Sigmoid colon (tissue), 7 donors: ENCODE measurements around the gene ONECUT3. TPM values are rescaled to one million over a fixed set of nuclear protein-coding genes. Genes with fewer than 3 reads are reported as not detected.

Source experiments
- DNase-seq: peaks from one replicate; pipeline ENCODE4 v3.0.0-alpha.2; 2019
- H3K27ac ChIP-seq, 4 donors: fragments of 200-600 bp; sonication (generic); one replicate each; pipeline ENCODE4 v1.5.1; 2016 to 2019; ENCODE audit warnings: mild to moderate bottlenecking in 1 of 4
- H3K27me3 ChIP-seq, 3 donors: fragments of 200-600 bp; sonication (generic); one replicate each; pipeline ENCODE4 v1.5.1; 2019; ENCODE audit warnings: mild to moderate bottlenecking in 1 of 3
- H3K36me3 ChIP-seq, 4 donors: fragments of 200-600 bp; sonication (generic); one replicate each; pipeline ENCODE4 v1.5.1; 2016 to 2019
- H3K4me1 ChIP-seq, 4 donors: fragments of 200-600 bp; sonication (generic); one replicate each; pipeline ENCODE4 v1.5.1; 2017 to 2019
- H3K4me3 ChIP-seq, 4 donors: fragments of 200-600 bp; sonication (generic); one replicate each; pipeline ENCODE4 v1.5.1; 2017 to 2019; ENCODE audit warnings: mild to moderate bottlenecking in 2 of 4, moderate library complexity in 1 of 4
- H3K9me3 ChIP-seq, 4 donors: fragments of 200-600 bp in 3 of 4; sonication (generic) in 3 of 4; one replicate each; pipeline versions ENCODE4 v1.5.1 to v1.6.1; 2013 to 2019
- EP300 ChIP-seq, 4 donors: sonication (generic); formaldehyde crosslinking; IDR thresholded peaks; one replicate each; pipeline ENCODE4 v1.6.1; 2017; ENCODE audit warnings: antibody characterized with exemption in 4 of 4
- POLR2A ChIP-seq, 2 donors: fragments of 450-650 bp; IDR thresholded peaks; one replicate each; pipeline ENCODE4 v1.6.1; 2016; ENCODE audit warnings: antibody characterized with exemption in 2 of 2, mild to moderate bottlenecking in 2 of 2, moderate library complexity in 2 of 2
- POLR2AphosphoS5 ChIP-seq, 4 donors: sonication (generic); formaldehyde crosslinking; IDR thresholded peaks; one replicate each; pipeline ENCODE4 v1.6.1; 2017; ENCODE audit warnings: antibody characterized with exemption in 4 of 4
- WGBS, 2 donors: extraction: QIAGEN DNeasy Blood & Tissue Kit; methylation state at CpG; one replicate each; pipeline ENCODE4 v1.1.7; 2013; 5-methylcytosine and 5-hydroxymethylcytosine counted together
- intact Hi-C: fragments of 100-400 bp; cut with DNase I; formaldehyde crosslinking; loops from one replicate; pipeline ENCODE4 v1.15.1; 2023
- polyA plus RNA-seq, 3 donors: library from polyadenylated mRNA; stranded (reverse); fragments of 200-250 nt; gene quantifications; one replicate each; pipeline ENCODE4 v1.2.3, GENCODE V29; 2013
- total RNA-seq, 4 donors: library from RNA; depleted of rRNA; stranded (reverse); fragments of >200 nt; gene quantifications; one replicate each; pipeline ENCODE4 v1.1.0, GENCODE V29; 2016
- TF ChIP-seq, protein P1 (sequence below), 4 experiments: fragments of 450-650 bp in 3 of 4; fragments of 200-600 bp in 1 of 4; IDR thresholded peaks; one replicate each; pipeline ENCODE4 v1.5.1; 2016 to 2019; ENCODE audit warnings: antibody characterized with exemption in 4 of 4, mild to moderate bottlenecking in 3 of 4, moderate library complexity in 2 of 4
- donor health status: healthy with polysubstance abuse.
- donor health status: Bipolar disorder and iron deficiency.
- donor health status: healthy.

Gene ONECUT3
- total and polyA plus RNA-seq, 7 donors: not detected

DNA sequence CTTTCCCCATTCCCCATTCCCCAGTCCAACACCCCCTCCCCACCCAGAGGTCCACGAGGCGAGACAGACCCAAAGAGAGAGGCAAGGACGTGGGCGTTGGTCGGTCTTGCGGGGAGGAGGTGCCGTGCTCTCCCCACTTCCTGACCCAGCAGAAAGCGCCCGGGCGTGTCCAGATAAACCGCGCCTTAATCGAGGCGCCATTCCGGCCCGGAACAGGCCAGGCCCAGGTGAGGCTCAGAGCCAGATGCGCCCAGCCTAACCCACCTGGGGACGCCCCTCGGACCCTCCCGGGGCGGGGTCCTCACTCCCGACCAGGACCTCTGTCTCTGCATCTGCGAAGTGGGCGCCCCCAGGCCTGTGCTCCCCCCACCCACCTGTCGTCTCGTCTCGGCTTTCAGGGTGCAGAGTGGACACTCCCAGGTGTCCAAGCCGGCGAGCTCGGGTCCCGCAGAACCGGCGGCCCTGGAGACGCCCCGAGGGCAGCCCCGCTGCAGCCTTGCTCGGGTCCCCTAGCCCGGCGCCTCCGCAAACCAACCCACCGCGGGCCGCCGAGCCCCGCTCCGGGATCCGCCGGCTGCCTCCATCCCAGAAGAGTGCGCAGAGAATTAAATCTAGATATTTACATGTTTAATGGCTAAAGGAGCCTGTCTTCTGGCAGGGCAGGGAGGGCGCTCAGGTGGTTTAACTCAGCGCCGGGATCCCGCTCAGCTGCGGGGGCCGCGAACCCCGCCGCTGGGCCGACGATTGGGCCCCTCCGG is 5.0 kb upstream of the ONECUT3 start:
- Histone ChIP-seq H3K27me3 (peaks cover 81 to 98% (median 97%) of the 10 kb centered on the region in 3 donors), H3K9me3 (no peaks in the 10 kb centered on the region), H3K4me1 (peaks cover 0 to 36% (median 23%) of the 10 kb centered on the region in 4 donors), H3K36me3 (no peaks in the 10 kb centered on the region), H3K4me3 (no peak overlapping the region), H3K27ac (no peak overlapping the region)
- TF ChIP-seq POLR2A (IDR thresholded peaks at IDR 0.05) (no peak), POLR2AphosphoS5 (IDR thresholded peaks at IDR 0.05) (no peak), EP300 (IDR thresholded peaks at IDR 0.05) (no peak)
- TF ChIP-seq, protein P1, sequence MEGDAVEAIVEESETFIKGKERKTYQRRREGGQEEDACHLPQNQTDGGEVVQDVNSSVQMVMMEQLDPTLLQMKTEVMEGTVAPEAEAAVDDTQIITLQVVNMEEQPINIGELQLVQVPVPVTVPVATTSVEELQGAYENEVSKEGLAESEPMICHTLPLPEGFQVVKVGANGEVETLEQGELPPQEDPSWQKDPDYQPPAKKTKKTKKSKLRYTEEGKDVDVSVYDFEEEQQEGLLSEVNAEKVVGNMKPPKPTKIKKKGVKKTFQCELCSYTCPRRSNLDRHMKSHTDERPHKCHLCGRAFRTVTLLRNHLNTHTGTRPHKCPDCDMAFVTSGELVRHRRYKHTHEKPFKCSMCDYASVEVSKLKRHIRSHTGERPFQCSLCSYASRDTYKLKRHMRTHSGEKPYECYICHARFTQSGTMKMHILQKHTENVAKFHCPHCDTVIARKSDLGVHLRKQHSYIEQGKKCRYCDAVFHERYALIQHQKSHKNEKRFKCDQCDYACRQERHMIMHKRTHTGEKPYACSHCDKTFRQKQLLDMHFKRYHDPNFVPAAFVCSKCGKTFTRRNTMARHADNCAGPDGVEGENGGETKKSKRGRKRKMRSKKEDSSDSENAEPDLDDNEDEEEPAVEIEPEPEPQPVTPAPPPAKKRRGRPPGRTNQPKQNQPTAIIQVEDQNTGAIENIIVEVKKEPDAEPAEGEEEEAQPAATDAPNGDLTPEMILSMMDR (IDR thresholded peaks at IDR 0.05): no peak
- intact Hi-C loops: no loop called here
- no peak for DNase-seq
- WGBS, 2 donors: 2% methylated on average over 61 of the region's 61 CpGs

DNA sequence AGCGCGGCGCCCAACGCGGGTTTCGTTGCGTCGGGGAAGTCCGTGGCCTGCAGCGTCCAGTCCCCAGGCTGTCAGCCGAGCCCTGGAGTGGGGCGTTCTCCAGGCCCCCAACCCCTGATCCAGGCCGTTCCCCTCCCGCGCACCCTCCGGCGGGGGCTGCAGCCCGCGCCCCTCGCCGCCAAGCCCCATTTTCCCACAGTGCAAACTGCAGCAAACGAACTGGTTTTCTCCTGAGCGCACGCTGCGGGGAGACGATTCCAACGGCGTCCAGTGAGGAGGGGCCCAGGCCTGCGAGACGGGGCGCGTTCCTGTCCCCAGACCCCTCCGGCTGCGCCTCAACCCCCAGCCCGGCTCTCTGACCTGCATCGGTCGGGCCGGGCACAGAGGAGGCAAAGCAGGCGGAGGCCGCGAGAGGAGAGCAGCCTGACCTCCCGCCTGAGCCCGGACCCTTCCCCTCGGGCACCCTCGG is 4.4 kb upstream of the ONECUT3 start:
- H3K27me3 ChIP-seq: peaks cover 79 to 94% (median 93%) of the 10 kb centered on the region in 3 donors

DNA sequence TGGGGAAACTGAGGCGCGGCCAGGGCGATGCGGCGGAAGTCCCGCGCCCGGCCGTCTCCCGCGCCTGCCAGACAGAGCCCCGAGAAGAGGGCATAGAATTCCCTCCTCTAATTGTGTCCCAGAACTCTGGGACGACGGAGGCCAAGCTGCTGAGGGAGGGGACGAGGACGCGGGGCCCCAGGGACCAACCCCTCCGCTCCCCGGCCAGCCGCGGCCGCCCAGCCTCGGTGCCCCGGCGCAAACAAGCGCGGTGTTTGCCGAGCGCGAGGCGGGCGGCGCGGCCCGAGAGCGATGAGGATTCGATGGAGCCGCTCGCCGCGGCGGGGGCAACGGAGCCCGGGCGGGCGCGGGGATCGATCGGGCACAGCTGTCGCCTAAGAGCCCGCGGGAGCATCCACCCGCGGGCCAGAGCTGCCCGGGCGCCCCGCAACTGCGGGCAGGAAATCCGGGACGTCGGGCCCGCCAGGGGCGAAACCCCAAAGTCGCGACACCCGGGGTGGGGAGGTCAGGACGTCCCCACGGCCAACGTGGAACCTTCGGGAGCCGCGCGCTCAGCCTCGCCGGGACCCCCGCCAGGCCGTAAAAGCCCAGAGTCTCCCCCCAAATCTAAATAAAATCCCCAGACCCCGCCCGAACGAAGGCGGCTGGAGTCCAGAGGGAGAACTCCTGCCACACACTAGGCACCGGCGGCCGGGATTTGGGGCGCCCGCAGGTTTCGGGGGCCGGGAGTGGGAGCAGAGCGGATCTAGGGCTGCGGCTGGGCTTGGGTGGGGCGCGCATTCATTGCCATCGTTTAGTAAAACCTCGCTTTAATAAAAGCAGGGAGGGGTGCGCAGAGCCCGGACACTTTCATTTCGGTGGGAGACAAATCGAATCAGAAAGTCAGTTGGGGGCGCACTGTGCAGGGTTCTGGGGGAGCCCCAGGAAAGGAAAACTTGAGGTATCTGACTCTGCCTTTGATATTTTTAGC is 3.6 kb upstream of the ONECUT3 start:
- no peak overlapping the region for H3K27ac ChIP-seq
- no peaks in the 10 kb centered on the region for H3K36me3 ChIP-seq
- H3K9me3 ChIP-seq: no peaks in the 10 kb centered on the region
- DNase-seq: no peak
- TF ChIP-seq POLR2A (IDR thresholded peaks at IDR 0.05): no peak
- no peak for TF ChIP-seq POLR2AphosphoS5 (IDR thresholded peaks at IDR 0.05)
- TF ChIP-seq, protein P1 (IDR thresholded peaks at IDR 0.05): no peak
- no peak for TF ChIP-seq EP300 (IDR thresholded peaks at IDR 0.05)
- intact Hi-C loops: no loop called here
- peaks cover 76 to 89% (median 88%) of the 10 kb centered on the region in 3 donors for H3K27me3 ChIP-seq
- 2 to 3% methylated on average over 99 of the region's 99 CpGs for WGBS, 2 donors
- H3K4me1 ChIP-seq: peaks cover 0 to 38% (median 25%) of the 10 kb centered on the region in 4 donors
- peak overlapping the region in 3 of 4 donors; percentile 4 to 26 (median 22) for H3K4me3 ChIP-seq

More for the DNA sequence above, 4.4 kb upstream of the ONECUT3 start:
- WGBS, 2 donors: 3 to 6% methylated on average over 45 of the region's 45 CpGs
- no peak for TF ChIP-seq POLR2AphosphoS5 (IDR thresholded peaks at IDR 0.05)
- TF ChIP-seq, protein P1 (IDR thresholded peaks at IDR 0.05): no peak
- no peak for TF ChIP-seq EP300 (IDR thresholded peaks at IDR 0.05)
- TF ChIP-seq POLR2A (IDR thresholded peaks at IDR 0.05): no peak
- Histone ChIP-seq H3K9me3 (no peaks in the 10 kb centered on the region), H3K36me3 (no peaks in the 10 kb centered on the region), H3K4me1 (peaks cover 0 to 36% (median 24%) of the 10 kb centered on the region in 4 donors), H3K4me3 (peak overlapping the region in 1 of 4 donors; percentile 22), H3K27ac (no peak overlapping the region)
- intact Hi-C loops: no loop called here
- no peak for DNase-seq

DNA sequence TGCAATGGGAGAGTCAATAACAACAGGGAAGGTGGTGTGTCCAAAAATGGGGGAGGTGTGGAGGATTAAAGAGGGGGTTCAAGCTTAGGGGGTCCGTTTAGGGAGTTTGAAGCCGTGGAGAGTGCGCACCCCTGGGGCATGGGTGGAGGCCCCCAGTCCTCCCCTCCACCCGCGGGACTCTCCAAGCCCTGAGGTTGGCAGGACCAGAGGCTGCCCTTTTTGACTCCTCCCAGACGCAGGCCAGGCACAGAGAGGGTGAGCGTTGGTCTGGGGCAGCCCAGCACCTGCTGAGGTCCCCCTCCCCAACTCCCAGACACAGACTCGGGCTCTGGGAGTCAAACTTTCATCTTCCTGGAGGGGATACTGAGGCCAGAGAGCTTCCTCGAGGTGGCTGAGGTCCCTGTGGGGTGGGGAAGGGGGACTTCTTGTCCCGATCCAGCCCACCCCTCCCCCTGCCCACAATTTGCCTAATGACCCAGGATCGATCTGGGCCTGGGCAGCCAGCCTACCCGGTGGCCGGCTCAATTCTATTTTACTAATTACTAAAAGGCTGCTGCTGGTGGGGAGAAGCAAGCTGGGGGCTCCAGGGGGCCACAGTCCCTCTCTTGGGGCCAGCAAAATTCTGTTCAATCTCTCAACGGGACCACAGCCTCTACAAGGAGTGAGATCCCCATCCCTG is 2.8 kb upstream of the ONECUT3 start:
- H3K27ac ChIP-seq: no peak overlapping the region
- H3K4me1 ChIP-seq: peaks cover 0 to 46% (median 32%) of the 10 kb centered on the region in 4 donors
- peaks cover 76 to 89% (median 88%) of the 10 kb centered on the region in 3 donors for H3K27me3 ChIP-seq
- H3K36me3 ChIP-seq: no peaks in the 10 kb centered on the region
- H3K4me3 ChIP-seq: peak overlapping the region in 1 of 4 donors; percentile 22
- no peaks in the 10 kb centered on the region for H3K9me3 ChIP-seq
- TF ChIP-seq EP300 (IDR thresholded peaks at IDR 0.05) (no peak), POLR2A (IDR thresholded peaks at IDR 0.05) (no peak), POLR2AphosphoS5 (IDR thresholded peaks at IDR 0.05) (no peak)
- TF ChIP-seq, protein P1 (IDR thresholded peaks at IDR 0.05): no peak
- intact Hi-C loops: no loop called here
- whole genome bisulfite sequencing, 2 donors: 4 to 6% methylated on average over 14 of the region's 14 CpGs
- DNase-seq: no peak
